CD14-positive monocyte (primary cell): ENCODE data around the gene CTNNA2. TPM values are rescaled to one million over a fixed set of nuclear protein-coding genes. Genes with fewer than 3 reads are reported as not detected.

Experiments used
- DNase-seq, 3 donors: peaks; one replicate each; pipeline ENCODE4 v3.0.0-alpha.2; 2011 to 2022
- H2AFZ ChIP-seq: 2 replicates; pipeline ENCODE4 v1.6.0; 2012; ENCODE audit warnings: mild to moderate bottlenecking, low read depth, low read length, inconsistent platforms; ENCODE audit not compliant: insufficient read depth, poor library complexity, severe bottlenecking
- H3K27ac ChIP-seq, 2 donors: 1 replicate in 1 of 2; 2 replicates in 1 of 2; pipeline ENCODE4 v1.5.1; 2012 to 2013; ENCODE audit warnings: low read length in 2 of 2, control low read depth in 1 of 2, inconsistent platforms in 1 of 2, low read depth in 1 of 2, mild to moderate bottlenecking in 1 of 2
- H3K27me3 ChIP-seq, 2 donors: one replicate each; pipeline versions ENCODE4 v1.6.0 to v1.6.1; 2011 to 2013; ENCODE audit warnings: low read length in 2 of 2; ENCODE audit not compliant: control insufficient read depth in 2 of 2, insufficient read depth in 2 of 2
- H3K36me3 ChIP-seq, 2 donors: replicated peaks in 1 of 2; 1 replicate in 1 of 2; 2 replicates in 1 of 2; pipeline versions ENCODE4 v1.5.1 to v1.6.1; 2012 to 2013; ENCODE audit warnings: low read length in 2 of 2, control low read depth in 1 of 2, inconsistent platforms in 1 of 2, mild to moderate bottlenecking in 1 of 2; ENCODE audit not compliant: insufficient read depth in 2 of 2, control insufficient read depth in 1 of 2
- H3K4me1 ChIP-seq, 2 donors: 1 replicate in 1 of 2; 2 replicates in 1 of 2; pipeline versions ENCODE4 v1.5.1 to v1.6.1; 2012 to 2013; ENCODE audit warnings: low read length in 2 of 2, control low read depth in 1 of 2, inconsistent platforms in 1 of 2, mild to moderate bottlenecking in 1 of 2, moderate library complexity in 1 of 2; ENCODE audit not compliant: insufficient read depth in 2 of 2, control insufficient read depth in 1 of 2
- H3K4me2 ChIP-seq: replicated peaks from 2 replicates; pipeline ENCODE3; 2012; ENCODE audit warnings: low read length, moderate library complexity, mild to moderate bottlenecking; ENCODE audit not compliant: poor library complexity, severe bottlenecking; ENCODE audit errors: extremely low read depth
- H3K4me3 ChIP-seq, 3 experiments: fragments of 200-600 bp in 1 of 3; sonication (generic) in 1 of 3; replicated peaks in 1 of 3; 1 replicate in 2 of 3; 2 replicates in 1 of 3; pipeline ENCODE4 v1.5.1; 2011 to 2013; ENCODE audit warnings: low read length in 3 of 3, mild to moderate bottlenecking in 3 of 3, control low read depth in 2 of 3, low read depth in 2 of 3, inconsistent platforms in 1 of 3, moderate library complexity in 1 of 3
- H3K79me2 ChIP-seq: 2 replicates; pipeline ENCODE4 v1.6.0; 2012; ENCODE audit warnings: mild to moderate bottlenecking, control low read depth, inconsistent platforms, low read length, moderate library complexity; ENCODE audit not compliant: insufficient read depth
- H3K9ac ChIP-seq: 2 replicates; pipeline ENCODE4 v1.6.0; 2017; ENCODE audit warnings: low read length, mild to moderate bottlenecking; ENCODE audit not compliant: insufficient read depth, poor library complexity, severe bottlenecking
- H3K9me3 ChIP-seq, 2 donors: replicated peaks in 1 of 2; 1 replicate in 1 of 2; 2 replicates in 1 of 2; pipeline versions ENCODE4 v1.5.1 to v1.6.1; 2012 to 2013; ENCODE audit warnings: low read length in 2 of 2, control low read depth in 1 of 2; ENCODE audit not compliant: control insufficient read depth in 1 of 2, insufficient read depth in 1 of 2
- H4K20me1 ChIP-seq: 2 replicates; pipeline ENCODE4 v1.6.0; 2012; ENCODE audit warnings: mild to moderate bottlenecking, low read length, control low read depth, moderate library complexity; ENCODE audit not compliant: insufficient read depth
- H3K27ac Mint-ChIP-seq, 7 donors: one replicate each; pipeline ENCODE4 v1.8.0; 2020; ENCODE audit warnings: mild to moderate bottlenecking in 7 of 7, mixed read lengths in 7 of 7, moderate library complexity in 6 of 7, inconsistent platforms in 2 of 7
- H3K27me3 Mint-ChIP-seq, 3 donors: one replicate each; pipeline ENCODE4 v1.8.0; 2021 to 2022; ENCODE audit warnings: low read depth in 3 of 3, mild to moderate bottlenecking in 3 of 3, mixed read lengths in 3 of 3, moderate library complexity in 3 of 3, inconsistent platforms in 1 of 3
- H3K36me3 Mint-ChIP-seq, 2 donors: one replicate each; pipeline ENCODE4 v1.8.0; 2020; ENCODE audit warnings: mixed read lengths in 2 of 2, inconsistent platforms in 1 of 2, mild to moderate bottlenecking in 1 of 2
- H3K4me1 Mint-ChIP-seq: one replicate; pipeline ENCODE4 v1.8.0; 2020; ENCODE audit warnings: mild to moderate bottlenecking, mixed read lengths
- H3K4me3 Mint-ChIP-seq, 2 donors: one replicate each; pipeline ENCODE4 v1.8.0; 2020; ENCODE audit warnings: mild to moderate bottlenecking in 2 of 2, mixed read lengths in 2 of 2, moderate library complexity in 1 of 2
- H3K9me3 Mint-ChIP-seq, 7 donors: one replicate each; pipeline ENCODE4 v1.8.0; 2020 to 2022; ENCODE audit warnings: mixed read lengths in 7 of 7, mild to moderate bottlenecking in 6 of 7, moderate library complexity in 6 of 7, inconsistent platforms in 2 of 7
- WGBS: methylation state at CpG from one replicate; pipeline ENCODE4 v1.1.5; 2013; ENCODE audit warnings: missing lambda C conversion rate; ENCODE audit not compliant: insufficient coverage; 5-methylcytosine and 5-hydroxymethylcytosine counted together
- intact Hi-C, 2 donors: fragments of 100-400 bp; cut with micrococcal nuclease; formaldehyde crosslinking; loops; one replicate each; pipeline versions ENCODE4 v1.15.0 to v1.15.1; 2023
- polyA plus RNA-seq, 3 donors: library from polyadenylated mRNA; depleted of rRNA in 1 of 3; unstranded in 2 of 3; stranded (reverse) in 1 of 3; fragments of 300-500 nt in 2 of 3; fragments of >200 nt in 1 of 3; fragmentation: Illumina TruSeq in 2 of 3; gene quantifications; 1 replicate in 2 of 3; 2 replicates in 1 of 3; pipeline ENCODE4 v1.2.3, GENCODE V29; 2012 to 2021
- TF ChIP-seq, protein P1 (sequence below): fragments of 200-600 bp; IDR thresholded peaks from one replicate; pipeline ENCODE4 v1.8.0; 2022; ENCODE audit warnings: antibody characterized with exemption, mild to moderate bottlenecking

CTNNA2 gene
- polyA plus RNA-seq, 3 donors: not detected

DNA sequence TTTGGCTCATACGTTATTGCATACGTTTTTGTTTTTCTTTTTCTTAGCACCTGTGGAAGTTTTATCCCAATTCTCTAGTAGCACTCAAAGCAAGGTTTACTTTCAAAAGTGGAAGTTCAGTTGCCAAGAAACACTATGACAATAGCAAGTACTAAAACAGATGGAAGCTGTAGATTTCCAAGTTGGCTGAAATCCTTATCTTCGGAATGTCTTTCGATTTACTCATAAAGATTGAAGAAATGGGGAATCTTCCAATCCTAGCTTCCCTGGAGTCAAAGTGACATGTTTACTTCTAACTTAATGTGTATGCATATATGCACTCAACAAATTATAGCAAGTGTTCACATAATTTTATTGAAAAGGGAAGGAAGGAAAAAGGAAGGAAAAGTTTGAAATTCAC is 307.4 kb downstream of the CTNNA2 start:
- H3K9me3 Mint-ChIP-seq: peaks cover 0 to 9% (median 3%) of the 10 kb centered on the region in 7 donors
- H3K36me3 Mint-ChIP-seq: no peaks in the 10 kb centered on the region
- no peaks in the 10 kb centered on the region for H3K9me3 ChIP-seq

DNA sequence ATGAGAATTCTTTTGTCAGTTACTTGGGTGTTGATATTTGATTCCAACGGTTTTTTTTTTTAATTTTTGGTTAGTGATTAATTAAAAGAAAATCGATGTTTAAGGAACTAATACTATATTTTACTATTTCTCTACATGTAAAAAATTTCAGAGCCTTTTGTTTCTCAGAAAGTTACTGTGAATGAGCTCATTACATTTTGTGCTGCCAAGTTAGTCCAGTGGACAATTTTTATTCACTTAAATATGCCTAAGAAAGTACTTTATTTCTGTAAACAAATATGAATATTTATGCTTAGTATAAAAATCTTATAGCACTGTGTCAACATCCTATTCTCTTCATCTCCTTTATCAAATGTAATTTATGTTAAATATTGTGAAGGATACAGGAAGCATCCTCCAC is 309.3 kb downstream of the CTNNA2 start:
- H3K27me3 Mint-ChIP-seq: peaks cover 0 to 1% (median 0%) of the 10 kb centered on the region in 3 donors
- H3K9ac ChIP-seq: no peak overlapping the region
- H3K36me3 ChIP-seq: no peaks in the 10 kb centered on the region
- no peak overlapping the region for H2AFZ ChIP-seq
- H3K27ac Mint-ChIP-seq: no peak overlapping the region
- H3K4me2 ChIP-seq: no peak overlapping the region
- H3K36me3 Mint-ChIP-seq: no peaks in the 10 kb centered on the region
- H3K4me3 Mint-ChIP-seq: no peak overlapping the region
- no peak for DNase-seq
- H3K4me1 ChIP-seq: no peaks in the 10 kb centered on the region
- no peaks in the 10 kb centered on the region for H3K4me1 Mint-ChIP-seq
- H3K27me3 ChIP-seq: no peaks in the 10 kb centered on the region
- no peak overlapping the region for H3K27ac ChIP-seq
- H3K9me3 Mint-ChIP-seq: peaks cover 0 to 13% (median 4%) of the 10 kb centered on the region in 7 donors
- no peaks in the 10 kb centered on the region for H4K20me1 ChIP-seq
- no CpG with 5 or more reads among the region's 2 CpGs for WGBS
- no peak overlapping the region for H3K4me3 ChIP-seq
- TF ChIP-seq, protein P1, sequence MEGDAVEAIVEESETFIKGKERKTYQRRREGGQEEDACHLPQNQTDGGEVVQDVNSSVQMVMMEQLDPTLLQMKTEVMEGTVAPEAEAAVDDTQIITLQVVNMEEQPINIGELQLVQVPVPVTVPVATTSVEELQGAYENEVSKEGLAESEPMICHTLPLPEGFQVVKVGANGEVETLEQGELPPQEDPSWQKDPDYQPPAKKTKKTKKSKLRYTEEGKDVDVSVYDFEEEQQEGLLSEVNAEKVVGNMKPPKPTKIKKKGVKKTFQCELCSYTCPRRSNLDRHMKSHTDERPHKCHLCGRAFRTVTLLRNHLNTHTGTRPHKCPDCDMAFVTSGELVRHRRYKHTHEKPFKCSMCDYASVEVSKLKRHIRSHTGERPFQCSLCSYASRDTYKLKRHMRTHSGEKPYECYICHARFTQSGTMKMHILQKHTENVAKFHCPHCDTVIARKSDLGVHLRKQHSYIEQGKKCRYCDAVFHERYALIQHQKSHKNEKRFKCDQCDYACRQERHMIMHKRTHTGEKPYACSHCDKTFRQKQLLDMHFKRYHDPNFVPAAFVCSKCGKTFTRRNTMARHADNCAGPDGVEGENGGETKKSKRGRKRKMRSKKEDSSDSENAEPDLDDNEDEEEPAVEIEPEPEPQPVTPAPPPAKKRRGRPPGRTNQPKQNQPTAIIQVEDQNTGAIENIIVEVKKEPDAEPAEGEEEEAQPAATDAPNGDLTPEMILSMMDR: no peak
- no peaks in the 10 kb centered on the region for H3K79me2 ChIP-seq
- no peaks in the 10 kb centered on the region for H3K9me3 ChIP-seq
- intact Hi-C loops: no loop called here

More for the DNA sequence above, 307.4 kb downstream of the CTNNA2 start:
- no peak overlapping the region for H2AFZ ChIP-seq
- peaks cover 0 to 1% (median 0%) of the 10 kb centered on the region in 3 donors for H3K27me3 Mint-ChIP-seq
- H3K36me3 ChIP-seq: no peaks in the 10 kb centered on the region
- no peaks in the 10 kb centered on the region for H3K79me2 ChIP-seq
- H3K4me3 Mint-ChIP-seq: no peak overlapping the region
- H3K4me2 ChIP-seq: no peak overlapping the region
- H3K4me1 ChIP-seq: no peaks in the 10 kb centered on the region
- H3K9ac ChIP-seq: no peak overlapping the region
- H3K27me3 ChIP-seq: no peaks in the 10 kb centered on the region
- H4K20me1 ChIP-seq: no peaks in the 10 kb centered on the region
- no CpG with 5 or more reads among the region's 4 CpGs for WGBS
- TF ChIP-seq, protein P1: no peak
- no peaks in the 10 kb centered on the region for H3K4me1 Mint-ChIP-seq
- H3K27ac Mint-ChIP-seq: no peak overlapping the region
- DNase-seq: no peak
- intact Hi-C loops: no loop called here
- H3K27ac ChIP-seq: no peak overlapping the region
- no peak overlapping the region for H3K4me3 ChIP-seq
